OCI-LY7 (cell line): ENCODE results near the gene NFIX. TPM values are rescaled to one million over a fixed set of nuclear protein-coding genes. Genes with fewer than 3 reads are reported as not detected.

Experiments used
- BruUV-seq: library from RNA; stranded (reverse); fragments of 400-500 nt; replicated peaks from 2 replicates; lab custom pipeline; 2021; lab: Mats Ljungman, UMichigan
- CTCF ChIA-PET: fragments of 300-600 bp; sonication (Branson Sonifier 250); formaldehyde crosslinking; loops from one replicate; lab custom pipeline; 2022; ENCODE audit warnings: antibody characterized with exemption; ENCODE audit not compliant: unreplicated experiment; lab: Charles Lee
- POLR2A ChIA-PET: fragments of 300-600 bp; sonication (Branson Sonifier 250); formaldehyde crosslinking; loops from one replicate; lab custom pipeline; 2022; ENCODE audit warnings: antibody characterized with exemption; lab: Charles Lee
- DNase-seq: peaks from one replicate; pipeline ENCODE4 v3.0.0-alpha.2; 2015; ENCODE audit warnings: low spot score
- H2AFZ ChIP-seq: fragments of 200-600 bp; sonication (generic), shearing (Covaris generic); 2 replicates; pipeline ENCODE4 v1.6.1; 2014; ENCODE audit warnings: mild to moderate bottlenecking, antibody characterized with exemption, low read length, moderate library complexity
- H3K27ac ChIP-seq: fragments of 200-600 bp; sonication (generic); 2 replicates; pipeline ENCODE4 v1.5.1; 2014; ENCODE audit warnings: mixed run types, low read depth, mild to moderate bottlenecking, moderate library complexity, low read length, inconsistent platforms; ENCODE audit not compliant: poor library complexity, severe bottlenecking
- H3K36me3 ChIP-seq: fragments of 200-600 bp; sonication (generic); 2 replicates; pipeline ENCODE4 v1.6.1; 2014; ENCODE audit warnings: mild to moderate bottlenecking, antibody characterized with exemption, low read length, moderate library complexity, mixed read lengths; ENCODE audit not compliant: insufficient read depth
- H3K4me1 ChIP-seq: fragments of 200-600 bp; sonication (generic); 2 replicates; pipeline ENCODE4 v1.5.1; 2014; ENCODE audit warnings: mild to moderate bottlenecking, low read length; ENCODE audit not compliant: insufficient read depth, poor library complexity, severe bottlenecking
- H3K4me2 ChIP-seq: fragments of 200-600 bp; sonication (generic); 2 replicates; pipeline ENCODE4 v1.6.1; 2014; ENCODE audit warnings: mild to moderate bottlenecking, low read length
- H3K4me3 ChIP-seq: fragments of 200-600 bp; sonication (generic); 2 replicates; pipeline ENCODE4 v1.5.1; 2014; ENCODE audit warnings: mild to moderate bottlenecking, low read depth, low read length; ENCODE audit not compliant: poor library complexity, severe bottlenecking
- H3K79me2 ChIP-seq: fragments of 200-600 bp; sonication (generic); 2 replicates; pipeline ENCODE4 v1.6.1; 2016; ENCODE audit warnings: low read depth, mild to moderate bottlenecking, low read length, moderate library complexity, mixed read lengths; ENCODE audit not compliant: insufficient read depth
- H3K9me2 ChIP-seq: fragments of 200-600 bp; sonication (generic); 2 replicates; pipeline ENCODE4 v1.6.1; 2016; ENCODE audit warnings: mild to moderate bottlenecking, low read length, mixed read lengths; ENCODE audit not compliant: insufficient read depth
- H3K9me3 ChIP-seq: fragments of 200-600 bp; sonication (generic); 2 replicates; pipeline ENCODE4 v1.6.1; 2014; ENCODE audit warnings: mild to moderate bottlenecking, mixed run types, low read length, mixed read lengths
- H4K20me1 ChIP-seq: fragments of 200-600 bp; sonication (generic); 2 replicates; pipeline ENCODE4 v1.6.1; 2014; ENCODE audit warnings: mild to moderate bottlenecking, antibody characterized with exemption, low read length, moderate library complexity, mixed read lengths; ENCODE audit not compliant: insufficient read depth
- EZH2phosphoT487 ChIP-seq: fragments of 200-600 bp; sonication (generic); IDR thresholded peaks from 2 replicates; pipeline ENCODE4 v1.6.1; 2018; ENCODE audit warnings: low read depth, borderline replicate concordance, mild to moderate bottlenecking, mixed run types, antibody characterized with exemption, low read length, moderate library complexity, mixed read lengths
- intact Hi-C: fragments of 100-400 bp; cut with micrococcal nuclease; formaldehyde crosslinking; loops from one replicate; pipeline ENCODE4 v1.10.0; 2022; ENCODE audit not compliant: unreplicated experiment
- total RNA-seq, 2 experiments: library from RNA; depleted of rRNA in 1 of 2; stranded (reverse); fragments of >200 nt in 1 of 2; shearing (Covaris generic) in 1 of 2; gene quantifications; 2 replicates each; pipeline ENCODE4 v1.2.3, GENCODE V29; 2014 to 2022
- TF ChIP-seq, protein P1 (sequence below): fragments of 200-600 bp; sonication (generic); conservative IDR thresholded peaks from 2 replicates; pipeline ENCODE4 v1.5.1; 2014; ENCODE audit warnings: mild to moderate bottlenecking, antibody characterized with exemption, low read length, moderate library complexity, mixed read lengths

The NFIX gene
- total RNA-seq, 2 experiments from 2014 or later: 0.16 to 0.72 TPM

DNA sequence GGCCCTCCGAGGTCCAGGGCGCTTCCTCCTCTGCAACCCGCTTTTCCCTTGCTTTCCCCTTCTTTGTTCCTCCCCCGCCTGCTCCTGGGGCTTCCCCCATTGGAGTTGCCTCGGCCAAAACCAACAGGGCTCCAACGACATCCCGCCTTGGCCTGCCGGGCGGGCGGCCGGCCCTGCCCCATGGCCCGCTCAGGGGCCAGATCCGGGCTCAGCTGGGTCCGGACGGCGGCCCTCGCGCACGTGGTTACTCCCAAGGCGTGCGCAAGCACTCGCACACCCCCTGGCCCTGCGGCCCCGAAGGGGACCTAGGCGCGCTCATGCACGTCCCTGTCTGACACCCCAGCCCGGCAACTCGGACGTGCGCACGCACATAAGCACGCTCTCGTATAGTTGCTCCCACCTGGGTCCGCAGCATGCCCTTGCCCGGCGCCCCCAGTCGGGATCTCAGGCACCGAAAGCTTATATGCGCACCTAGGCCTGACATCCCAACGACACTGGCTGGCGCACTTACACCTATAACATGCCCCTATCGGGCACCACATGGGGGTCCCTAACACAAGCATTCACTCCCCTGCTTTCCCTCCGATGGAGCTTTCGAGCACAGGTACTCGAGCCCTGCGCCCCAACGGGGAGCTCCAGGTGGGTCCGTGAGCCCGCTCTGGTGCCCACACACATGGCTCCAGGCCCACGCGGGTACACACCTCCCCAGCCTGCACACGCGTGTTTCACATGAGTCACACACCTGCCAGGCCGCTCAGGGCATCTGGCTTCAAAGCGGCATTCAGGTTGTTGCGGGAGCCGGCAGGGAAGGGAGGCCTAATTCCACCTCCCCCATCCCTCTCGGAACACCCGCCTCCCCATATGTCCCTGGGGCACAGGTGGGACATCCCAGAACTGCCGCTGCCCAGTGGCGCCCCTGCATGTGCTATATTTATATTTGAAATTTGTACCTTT is 15.0 kb downstream of the NFIX start:
- POLR2A ChIA-PET: no interaction called here
- intact Hi-C loops: no loop called here
- CTCF ChIA-PET: no interaction called here

DNA sequence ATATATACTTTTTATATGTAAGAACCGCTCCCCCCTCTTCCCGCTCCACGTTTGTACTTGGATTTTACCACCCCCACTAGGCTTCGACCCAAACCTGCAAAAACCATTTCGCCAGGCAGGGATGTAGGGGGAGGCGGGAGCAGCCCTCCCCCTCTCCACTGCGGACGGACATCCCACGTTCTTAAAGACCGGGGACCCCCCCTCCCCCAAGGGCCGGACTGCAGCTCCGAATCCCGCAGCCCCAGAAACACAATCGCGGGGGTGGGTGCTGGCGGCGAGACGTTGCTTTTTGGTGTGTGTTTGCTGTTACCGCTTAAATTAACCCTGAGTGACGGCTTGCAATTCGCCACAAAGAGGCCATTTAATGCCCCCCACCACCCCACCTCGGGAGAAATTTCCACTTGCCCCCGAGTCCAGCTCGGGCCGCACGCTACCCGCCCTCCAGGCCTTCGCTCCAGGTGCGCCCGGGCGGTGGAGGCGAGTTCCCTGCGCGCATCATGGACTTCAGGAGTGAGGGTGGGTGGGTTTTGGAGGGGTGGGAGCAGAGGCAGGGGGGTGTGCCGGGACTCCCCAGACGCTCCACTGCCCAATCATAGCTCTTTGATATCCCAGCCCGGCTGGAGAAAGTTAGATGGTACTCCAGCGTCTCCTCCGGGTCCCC is 15.8 kb downstream of the NFIX start:
- H3K79me2 ChIP-seq: no peaks in the 10 kb centered on the region
- H3K9me3 ChIP-seq: no peaks in the 10 kb centered on the region
- no peak overlapping the region for H3K4me2 ChIP-seq
- BruUV-seq: no TSS peak
- no peaks in the 10 kb centered on the region for H3K36me3 ChIP-seq
- ChIA-PET POLR2A (no interaction called here), CTCF (no interaction called here)
- intact Hi-C loops: no loop called here
- no peak overlapping the region for H3K27ac ChIP-seq
- no peak for DNase-seq
- no peak overlapping the region for H2AFZ ChIP-seq
- H3K9me2 ChIP-seq: no peaks in the 10 kb centered on the region
- no peak overlapping the region for H3K4me3 ChIP-seq
- H4K20me1 ChIP-seq: no peaks in the 10 kb centered on the region; the same call in 1 of the 2 replicates
- H3K4me1 ChIP-seq: no peaks in the 10 kb centered on the region
- TF ChIP-seq, protein P1, sequence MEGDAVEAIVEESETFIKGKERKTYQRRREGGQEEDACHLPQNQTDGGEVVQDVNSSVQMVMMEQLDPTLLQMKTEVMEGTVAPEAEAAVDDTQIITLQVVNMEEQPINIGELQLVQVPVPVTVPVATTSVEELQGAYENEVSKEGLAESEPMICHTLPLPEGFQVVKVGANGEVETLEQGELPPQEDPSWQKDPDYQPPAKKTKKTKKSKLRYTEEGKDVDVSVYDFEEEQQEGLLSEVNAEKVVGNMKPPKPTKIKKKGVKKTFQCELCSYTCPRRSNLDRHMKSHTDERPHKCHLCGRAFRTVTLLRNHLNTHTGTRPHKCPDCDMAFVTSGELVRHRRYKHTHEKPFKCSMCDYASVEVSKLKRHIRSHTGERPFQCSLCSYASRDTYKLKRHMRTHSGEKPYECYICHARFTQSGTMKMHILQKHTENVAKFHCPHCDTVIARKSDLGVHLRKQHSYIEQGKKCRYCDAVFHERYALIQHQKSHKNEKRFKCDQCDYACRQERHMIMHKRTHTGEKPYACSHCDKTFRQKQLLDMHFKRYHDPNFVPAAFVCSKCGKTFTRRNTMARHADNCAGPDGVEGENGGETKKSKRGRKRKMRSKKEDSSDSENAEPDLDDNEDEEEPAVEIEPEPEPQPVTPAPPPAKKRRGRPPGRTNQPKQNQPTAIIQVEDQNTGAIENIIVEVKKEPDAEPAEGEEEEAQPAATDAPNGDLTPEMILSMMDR: no peak
- TF ChIP-seq EZH2phosphoT487: no peak

More for the DNA sequence above, 15.0 kb downstream of the NFIX start:
- Histone ChIP-seq H3K4me3 (no peak overlapping the region), H3K79me2 (no peaks in the 10 kb centered on the region), H2AFZ (no peak overlapping the region), H4K20me1 (no peaks in the 10 kb centered on the region; the same call in 1 of the 2 replicates), H3K9me3 (no peaks in the 10 kb centered on the region), H3K27ac (no peak overlapping the region), H3K9me2 (no peaks in the 10 kb centered on the region), H3K4me1 (no peaks in the 10 kb centered on the region), H3K36me3 (no peaks in the 10 kb centered on the region), H3K4me2 (no peak overlapping the region)
- no peak for TF ChIP-seq EZH2phosphoT487
- TF ChIP-seq, protein P1: no peak
- no TSS peak for BruUV-seq
- no peak for DNase-seq
